ENCODE data around the gene RANBP9.

GRCh38 chr6:13684855-13685254 is 26.8 kb downstream of the RANBP9 start:
- TF ChIP-seq CTCF (conservative IDR thresholded peaks at IDR 0.05; ENCODE audit: low read depth in 2 of 2) (no peak), EZH2 (IDR thresholded peaks at IDR 0.05; ENCODE audit: low read depth, unreplicated experiment) (no peak), POLR2AphosphoS5 (IDR thresholded peaks at IDR 0.05; ENCODE audit: low read depth) (no peak), EZH2phosphoT487 (IDR thresholded peaks at IDR 0.05; ENCODE audit: unreplicated experiment) (no peak), REST (IDR thresholded peaks at IDR 0.05; ENCODE audit: unreplicated experiment) (no peak), STAT1 (IDR thresholded peaks at IDR 0.05; ENCODE audit: unreplicated experiment) (no peak), ZNF114 (CRISPR knock-in tag; IDR thresholded peaks at IDR 0.05) (no peak), CREB1 (CRISPR knock-in tag; IDR thresholded peaks at IDR 0.05; ENCODE audit: low read depth) (no peak), ETS1 (IDR thresholded peaks at IDR 0.05) (no peak), JUNB (IDR thresholded peaks at IDR 0.05; ENCODE audit: unreplicated experiment) (no peak), NANOG (IDR thresholded peaks at IDR 0.05; ENCODE audit: borderline replicate concordance) (no peak), ZNF462 (CRISPR knock-in tag; IDR thresholded peaks at IDR 0.05) (no peak), ZNF331 (CRISPR knock-in tag; IDR thresholded peaks at IDR 0.05; ENCODE audit: low read depth) (no peak)
